HG02973 (cell line): ENCODE results near the gene EVC2.
"Not testable (repeated sequence)": the region's sequence is repeated elsewhere in the genome, so short reads cannot be mapped to it uniquely, and the experiment has no call there.

Experiments used
- ATAC-seq: cut with Tn5 transposase; IDR thresholded peaks from one replicate; pipeline ENCODE4 v1.9.1; 2021; ENCODE audit warnings: moderate library complexity; ENCODE audit not compliant: unreplicated experiment

Gene EVC2

GRCh38 chr4:5632066-5632440 is 76.3 kb downstream of the EVC2 start:
- ATAC-seq: no peak

GRCh38 chr4:5631352-5632065 is 76.8 kb downstream of the EVC2 start:
- ATAC-seq: no peak

- no peak for ATAC-seq
Measured at GRCh38 chr4:5630762-5631161, 77.6 kb downstream of the EVC2 start.

- ATAC-seq: no peak
Measured at GRCh38 chr4:5629542-5629941, 78.8 kb downstream of the EVC2 start.

- ATAC-seq: no peak
Measured at GRCh38 chr4:5626913-5627312, 81.4 kb downstream of the EVC2 start.

GRCh38 chr4:5622596-5622995 is 85.8 kb downstream of the EVC2 start:
- ATAC-seq: no peak

GRCh38 chr4:5619913-5620625 is 88.3 kb downstream of the EVC2 start:
- ATAC-seq: no peak

GRCh38 chr4:5618051-5618960 is 90.1 kb downstream of the EVC2 start:
- ATAC-seq: no peak

GRCh38 chr4:5616331-5616950 is 91.9 kb downstream of the EVC2 start:
- ATAC-seq: no peak

- no peak for ATAC-seq
Measured at GRCh38 chr4:5615496-5616075, 92.8 kb downstream of the EVC2 start.

GRCh38 chr4:5611750-5612149 is 96.6 kb downstream of the EVC2 start:
- ATAC-seq: no peak

- ATAC-seq: no peak
Measured at GRCh38 chr4:5609306-5610007, 98.9 kb downstream of the EVC2 start.

GRCh38 chr4:5593828-5594227 is 114.5 kb downstream of the EVC2 start:
- ATAC-seq: not testable (repeated sequence)

- ATAC-seq: no peak
Measured at GRCh38 chr4:5592272-5592671, 116.1 kb downstream of the EVC2 start.

- ATAC-seq: no peak
Measured at GRCh38 chr4:5589495-5589894, 118.9 kb downstream of the EVC2 start.

- no peak for ATAC-seq
Measured at GRCh38 chr4:5588046-5588445, 120.3 kb downstream of the EVC2 start.

- no peak for ATAC-seq
Measured at GRCh38 chr4:5575941-5576340, 132.4 kb downstream of the EVC2 start.

- ATAC-seq: no peak
Measured at GRCh38 chr4:5574386-5574785, 134.0 kb downstream of the EVC2 start.

- ATAC-seq: no peak
Measured at GRCh38 chr4:5573965-5574364, 134.4 kb downstream of the EVC2 start.

GRCh38 chr4:5572751-5573150 is 135.6 kb downstream of the EVC2 start:
- no peak for ATAC-seq
